NCI-H1048 (cell line): ENCODE measurements around the gene ACLY.
"Not testable (repeated sequence)": the region's sequence is repeated elsewhere in the genome, so short reads cannot be mapped to it uniquely, and the experiment has no call there.

Source experiments
- DNase-seq: peaks from one replicate; lab custom pipeline; 2025; lab: John Stamatoyannopoulos, UW

Gene ACLY

DNA sequence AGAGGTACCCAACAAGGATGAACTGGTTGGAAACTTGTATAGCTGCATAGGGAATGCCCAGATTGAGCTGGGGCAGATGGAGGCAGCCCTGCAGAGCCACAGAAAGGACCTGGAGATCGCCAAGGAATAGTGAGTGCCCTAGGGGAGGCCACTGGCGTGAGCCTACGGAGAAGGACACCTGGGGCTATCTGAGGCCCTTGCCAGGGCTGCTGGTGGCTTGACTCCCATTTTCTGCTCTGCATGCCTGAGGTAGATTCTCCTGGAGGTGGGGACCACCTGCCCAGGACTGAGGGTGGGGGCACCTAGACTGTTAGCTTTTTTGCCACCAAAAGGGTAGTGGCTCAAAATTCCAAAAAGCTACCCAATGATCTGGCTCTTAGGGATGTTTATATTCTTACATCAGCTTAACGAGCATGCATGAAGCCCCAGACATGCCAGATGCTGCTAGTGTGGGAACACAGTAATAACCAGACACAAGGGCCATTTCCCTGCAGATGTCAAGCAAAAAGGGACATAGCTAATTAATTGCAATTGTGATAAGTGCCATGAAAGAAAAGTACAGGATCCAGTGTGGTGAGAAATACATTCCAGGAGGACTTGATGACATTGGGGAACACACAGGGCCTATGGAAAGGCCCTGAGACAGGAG is 20.4 kb upstream of the ACLY start:
- no peak for DNase-seq

DNA sequence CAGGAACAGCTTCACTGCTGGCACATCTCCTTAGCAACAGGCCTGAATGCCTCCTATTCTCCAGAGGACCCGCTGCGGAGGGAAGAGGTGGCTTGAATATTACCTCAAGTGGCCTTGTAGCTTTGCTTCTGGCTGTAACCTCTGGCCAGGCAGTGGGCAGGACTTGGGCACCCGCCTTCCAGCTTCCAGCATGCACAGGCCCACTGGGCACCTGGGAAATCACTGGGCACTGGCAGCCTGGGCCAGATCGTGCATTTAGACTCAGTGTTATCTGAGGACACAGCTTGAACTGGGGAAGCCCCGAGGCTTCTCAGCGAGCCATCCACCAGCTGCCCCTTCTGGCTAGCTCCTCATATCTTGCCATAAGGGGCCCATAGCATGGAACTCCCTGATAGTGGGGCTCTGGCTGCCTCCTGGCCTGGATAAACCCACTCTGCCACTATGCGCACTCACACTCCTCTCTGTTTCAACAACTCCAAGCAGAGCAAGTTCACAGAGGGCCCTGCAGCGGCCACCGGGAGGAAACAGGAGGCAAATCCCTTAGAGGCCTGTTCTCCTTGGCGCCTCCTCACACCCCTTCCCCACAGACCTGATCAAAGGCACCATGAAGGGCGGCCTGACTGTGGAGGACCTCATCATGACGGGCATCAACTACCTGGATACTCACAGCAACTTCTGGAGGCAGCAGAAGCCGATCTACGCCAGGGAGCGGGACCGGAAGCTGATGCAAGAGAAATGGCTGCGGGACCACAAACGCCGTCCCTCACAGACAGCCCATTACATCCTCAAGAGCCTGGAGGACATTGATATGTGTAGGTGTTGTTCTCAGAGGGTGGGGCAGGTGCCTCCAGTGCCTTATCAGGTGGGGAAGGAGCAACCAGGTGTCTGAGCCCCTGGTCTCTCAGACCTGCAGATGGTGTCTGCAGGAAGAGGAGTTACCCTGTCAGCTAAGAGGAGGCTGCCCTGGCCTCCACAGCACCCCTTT is 19.5 kb upstream of the ACLY start:
- DNase-seq: no peak

DNA sequence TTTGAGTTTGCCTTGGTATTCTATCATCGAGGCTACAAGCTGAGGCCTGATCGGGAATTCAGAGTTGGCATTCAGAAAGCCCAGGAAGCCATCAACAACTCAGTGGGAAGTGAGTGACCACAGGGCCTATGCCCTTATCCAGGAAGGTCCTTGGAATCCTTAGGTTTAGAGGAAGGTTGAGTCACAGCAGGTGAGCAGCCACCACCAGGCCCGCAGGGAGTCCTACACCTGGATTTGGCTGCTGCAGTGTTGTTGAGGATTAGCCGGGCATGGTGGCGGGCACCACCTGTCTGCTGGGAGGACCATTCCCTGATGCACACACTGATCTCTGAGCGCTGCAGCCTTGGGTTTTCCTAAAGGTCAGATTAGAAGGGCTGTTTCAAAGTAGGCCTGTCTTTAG is 16.9 kb upstream of the ACLY start:
- no peak for DNase-seq

DNA sequence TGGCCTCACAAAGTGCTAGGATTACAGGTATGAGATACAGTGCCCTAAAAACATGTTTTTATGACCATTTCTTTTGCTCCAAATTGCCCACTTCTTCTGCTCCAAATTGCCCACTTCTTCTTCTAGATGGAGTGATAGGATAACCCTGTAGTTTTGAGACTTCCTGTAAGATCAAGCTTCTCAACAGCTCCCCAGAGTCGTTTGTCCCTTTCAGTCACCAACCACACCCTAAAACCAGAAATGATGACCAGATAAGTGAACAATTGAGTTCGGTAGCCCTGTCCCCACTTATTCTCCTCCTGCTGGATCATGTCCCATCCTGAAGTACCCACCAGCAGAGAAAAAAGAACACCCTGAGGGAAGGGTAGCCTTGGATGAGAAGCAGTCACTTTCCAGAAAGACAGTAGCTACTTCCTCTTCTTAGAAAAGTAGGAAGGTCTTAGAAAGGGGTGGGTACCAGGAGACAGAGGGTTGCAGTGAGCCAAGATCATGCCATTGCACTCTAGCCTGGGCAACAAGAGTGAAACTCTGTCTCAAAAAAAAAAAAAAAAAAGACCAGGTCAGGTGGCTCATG is 14.2 kb upstream of the ACLY start:
- DNase-seq: no peak

DNA sequence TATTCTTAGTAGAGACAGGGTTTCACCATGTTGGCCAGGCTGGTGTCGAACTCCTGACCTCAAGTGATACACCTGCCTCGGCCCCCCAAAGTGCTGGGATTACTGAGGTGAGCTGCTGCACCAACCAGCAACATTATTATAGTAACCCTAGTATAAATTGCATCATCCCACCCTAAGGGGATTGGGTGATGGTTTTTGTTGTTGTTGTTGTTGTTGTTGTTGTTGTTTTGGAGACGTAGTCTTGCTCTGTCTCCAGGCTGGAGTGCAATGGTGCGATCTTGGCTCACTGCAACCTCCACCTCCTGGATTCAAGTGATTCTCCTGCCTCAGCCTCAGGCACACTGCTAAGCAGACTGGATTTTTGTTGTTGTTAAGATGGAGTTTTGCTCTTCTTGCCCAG is 13.0 kb upstream of the ACLY start:
- DNase-seq: not testable (repeated sequence)

- not testable (repeated sequence) for DNase-seq
These were observed 12.0 kb upstream of the ACLY start for GRCh38 chr17:41930833-41931156.

GRCh38 chr17:41930009-41930832 is 11.5 kb upstream of the ACLY start, which contains the start of gene ODAD4:
Gene ODAD4 (plus strand): TSS chr17:41930617. CDS start chr17:41930724, 107 bp downstream.
- DNase-seq: peak; percentile 94

- DNase-seq: no peak
These were observed 10.0 kb upstream of the ACLY start for GRCh38 chr17:41928693-41929251.

GRCh38 chr17:41925991-41926590 is 7.3 kb upstream of the ACLY start:
- no peak for DNase-seq

DNA sequence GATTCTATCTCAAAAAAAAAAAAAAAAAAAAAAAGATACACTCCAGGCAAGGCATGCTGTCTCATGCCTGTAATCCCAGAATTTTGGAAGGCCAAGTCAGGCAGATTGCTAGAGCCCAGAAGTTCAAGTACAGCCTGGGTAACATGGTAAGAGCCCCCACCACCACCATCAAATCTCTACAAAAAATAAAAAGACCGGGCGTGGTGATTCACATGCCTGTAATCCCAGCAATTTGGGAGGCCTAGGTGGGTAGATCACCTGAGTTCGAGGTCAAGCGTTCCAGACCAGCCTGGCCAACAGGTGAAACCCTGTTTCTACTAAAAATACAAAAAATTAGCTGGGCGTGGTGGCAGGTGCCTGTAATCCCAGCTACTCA is 1.8 kb upstream of the ACLY start:
- DNase-seq: no peak

GRCh38 chr17:41919840-41920579 is 1.3 kb upstream of the ACLY start:
- DNase-seq: no peak

GRCh38 chr17:41919165-41919817 is 540 bp upstream of the ACLY start:
- DNase-seq: peak; percentile 28

- DNase-seq: no peak
These were observed 955 bp downstream of the ACLY start for GRCh38 chr17:41917679-41918313.

- no peak for DNase-seq
These were observed 1.6 kb downstream of the ACLY start for GRCh38 chr17:41917192-41917591.

DNA sequence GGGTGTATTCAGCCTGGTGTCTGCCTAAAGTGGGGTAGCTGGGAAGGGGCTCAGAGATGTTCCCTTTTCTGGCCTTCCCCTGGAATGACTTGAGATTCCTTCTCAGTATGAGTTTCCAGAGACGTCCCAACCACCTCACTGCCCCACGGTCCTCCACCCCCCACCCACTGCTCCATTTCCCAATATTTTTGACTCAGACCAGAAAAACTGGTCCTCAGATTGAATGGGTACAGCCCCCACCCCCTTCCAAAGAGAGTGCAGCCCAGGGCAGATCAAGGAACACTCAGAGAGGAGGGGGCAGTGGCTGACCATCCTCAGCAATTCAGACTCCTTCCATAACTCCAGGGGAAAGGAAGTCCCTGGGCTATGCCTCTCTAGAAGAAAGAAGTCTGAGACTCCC is 3.2 kb downstream of the ACLY start:
- DNase-seq: no peak

- no peak for DNase-seq
These were observed 3.7 kb downstream of the ACLY start for GRCh38 chr17:41915020-41915419.

DNA sequence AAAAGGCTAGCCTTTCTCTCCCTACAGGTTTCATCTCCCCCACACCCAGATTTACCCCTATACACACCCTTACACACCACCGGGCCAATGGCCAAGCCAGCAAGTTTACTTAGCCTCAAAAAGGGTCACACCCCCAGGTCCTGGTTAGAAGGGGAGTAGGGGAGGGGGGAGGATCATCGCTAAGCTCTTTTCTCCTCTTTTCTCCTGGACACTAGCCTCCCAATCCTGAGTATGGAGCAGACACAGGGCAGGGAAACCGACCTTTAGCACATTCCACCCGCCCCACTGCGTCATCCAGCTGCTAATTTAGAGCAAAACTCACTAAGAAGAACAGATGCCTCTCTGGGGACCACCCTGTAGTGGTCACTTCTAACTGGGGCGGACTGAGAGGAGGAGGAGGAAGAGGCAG is 4.4 kb downstream of the ACLY start:
- DNase-seq: no peak

GRCh38 chr17:41913798-41914197 is 5.0 kb downstream of the ACLY start:
- DNase-seq: no peak

GRCh38 chr17:41912925-41913324 is 5.8 kb downstream of the ACLY start:
- DNase-seq: no peak
